Activated naive CD8-positive, alpha-beta T cell treated with anti-CD3 and anti-CD28 coated beads for 36 hours (primary cell): Measurements from ENCODE around the gene TTC7B. TPM values are rescaled to one million over a fixed set of nuclear protein-coding genes. Genes with fewer than 3 reads are reported as not detected.

Experiments used
- DNase-seq: peaks from one replicate; pipeline ENCODE4 v3.0.0; 2021
- H3K27ac Mint-ChIP-seq: one replicate; pipeline ENCODE4 v1.8.0; 2022; ENCODE audit warnings: mild to moderate bottlenecking, moderate library complexity, mixed read lengths
- H3K27me3 Mint-ChIP-seq: one replicate; pipeline ENCODE4 v1.8.0; 2022; ENCODE audit warnings: mild to moderate bottlenecking, mixed read lengths
- H3K36me3 Mint-ChIP-seq: one replicate; pipeline ENCODE4 v1.8.0; 2021; ENCODE audit warnings: mild to moderate bottlenecking, mixed read lengths
- H3K4me1 Mint-ChIP-seq: one replicate; pipeline ENCODE4 v1.8.0; 2021; ENCODE audit warnings: mixed read lengths
- H3K4me3 Mint-ChIP-seq: one replicate; pipeline ENCODE4 v1.8.0; 2022; ENCODE audit warnings: mild to moderate bottlenecking, moderate library complexity, mixed read lengths
- H3K9me3 Mint-ChIP-seq: one replicate; pipeline ENCODE4 v1.8.0; 2022; ENCODE audit warnings: mixed read lengths
- total RNA-seq, 2 experiments: library from RNA; stranded (reverse); gene quantifications; one replicate each; pipeline ENCODE4 v1.2.3, GENCODE V29; 2021

The TTC7B gene
- total RNA-seq, 2 experiments from 2014 or later, result 7.1 to 7.6 TPM

- no peaks in the 10 kb centered on the region for H3K36me3 Mint-ChIP-seq
- H3K27ac Mint-ChIP-seq, result no peak overlapping the region
- no peak for DNase-seq
- H3K27me3 Mint-ChIP-seq, result no peaks in the 10 kb centered on the region
- no peaks in the 10 kb centered on the region for H3K4me1 Mint-ChIP-seq
- H3K9me3 Mint-ChIP-seq, result no peaks in the 10 kb centered on the region
- H3K4me3 Mint-ChIP-seq, result no peak overlapping the region
Observed at GRCh38 chr14:90555126-90556011, 260.9 kb downstream of the TTC7B start.

GRCh38 chr14:90554341-90554740 is 261.9 kb downstream of the TTC7B start:
- Mint-ChIP-seq H3K36me3 (no peaks in the 10 kb centered on the region), H3K4me1 (no peaks in the 10 kb centered on the region), H3K27ac (no peak overlapping the region), H3K9me3 (no peaks in the 10 kb centered on the region), H3K27me3 (no peaks in the 10 kb centered on the region), H3K4me3 (no peak overlapping the region)
- DNase-seq, result no peak

GRCh38 chr14:90553921-90554336 is 262.3 kb downstream of the TTC7B start:
- no peaks in the 10 kb centered on the region for H3K4me1 Mint-ChIP-seq

GRCh38 chr14:90553298-90553920 is 262.8 kb downstream of the TTC7B start:
- H3K9me3 Mint-ChIP-seq, result no peaks in the 10 kb centered on the region
- no peak overlapping the region for H3K27ac Mint-ChIP-seq
- H3K4me1 Mint-ChIP-seq, result no peaks in the 10 kb centered on the region
- no peaks in the 10 kb centered on the region for H3K27me3 Mint-ChIP-seq
- no peaks in the 10 kb centered on the region for H3K36me3 Mint-ChIP-seq
- DNase-seq, result no peak
- no peak overlapping the region for H3K4me3 Mint-ChIP-seq

More at GRCh38 chr14:90553921-90554336, 262.3 kb downstream of the TTC7B start:
- Mint-ChIP-seq H3K4me3 (no peak overlapping the region), H3K27ac (no peak overlapping the region), H3K9me3 (no peaks in the 10 kb centered on the region), H3K36me3 (no peaks in the 10 kb centered on the region), H3K27me3 (no peaks in the 10 kb centered on the region)
- DNase-seq, result no peak

- Mint-ChIP-seq H3K27ac (no peak overlapping the region), H3K9me3 (no peaks in the 10 kb centered on the region), H3K36me3 (no peaks in the 10 kb centered on the region), H3K27me3 (no peaks in the 10 kb centered on the region), H3K4me1 (no peaks in the 10 kb centered on the region), H3K4me3 (no peak overlapping the region)
- no peak for DNase-seq
Observed at GRCh38 chr14:90552465-90553297, 263.5 kb downstream of the TTC7B start.

GRCh38 chr14:90551733-90552464 is 264.3 kb downstream of the TTC7B start:
- no peak for DNase-seq
- Mint-ChIP-seq H3K4me3 (no peak overlapping the region), H3K27me3 (no peaks in the 10 kb centered on the region), H3K4me1 (no peaks in the 10 kb centered on the region), H3K36me3 (no peaks in the 10 kb centered on the region), H3K27ac (no peak overlapping the region), H3K9me3 (no peaks in the 10 kb centered on the region)

GRCh38 chr14:90551070-90551704 is 265.0 kb downstream of the TTC7B start:
- H3K9me3 Mint-ChIP-seq, result no peaks in the 10 kb centered on the region

GRCh38 chr14:90549794-90550641 is 266.2 kb downstream of the TTC7B start:
- DNase-seq, result no peak
- H3K9me3 Mint-ChIP-seq, result no peaks in the 10 kb centered on the region
- H3K4me1 Mint-ChIP-seq, result no peaks in the 10 kb centered on the region
- no peaks in the 10 kb centered on the region for H3K27me3 Mint-ChIP-seq
- no peak overlapping the region for H3K27ac Mint-ChIP-seq
- H3K4me3 Mint-ChIP-seq, result no peak overlapping the region
- H3K36me3 Mint-ChIP-seq, result no peaks in the 10 kb centered on the region

More at GRCh38 chr14:90551070-90551704, 265.0 kb downstream of the TTC7B start:
- Mint-ChIP-seq H3K4me1 (no peaks in the 10 kb centered on the region), H3K27ac (no peak overlapping the region), H3K4me3 (no peak overlapping the region), H3K27me3 (no peaks in the 10 kb centered on the region), H3K36me3 (no peaks in the 10 kb centered on the region)
- no peak for DNase-seq

GRCh38 chr14:90548455-90548854 is 267.8 kb downstream of the TTC7B start:
- no peaks in the 10 kb centered on the region for H3K4me1 Mint-ChIP-seq
- no peak for DNase-seq
- no peaks in the 10 kb centered on the region for H3K9me3 Mint-ChIP-seq
- H3K4me3 Mint-ChIP-seq, result no peak overlapping the region
- no peak overlapping the region for H3K27ac Mint-ChIP-seq
- no peaks in the 10 kb centered on the region for H3K27me3 Mint-ChIP-seq
- H3K36me3 Mint-ChIP-seq, result no peaks in the 10 kb centered on the region

- H3K27me3 Mint-ChIP-seq, result no peaks in the 10 kb centered on the region
- H3K27ac Mint-ChIP-seq, result no peak overlapping the region
- no peaks in the 10 kb centered on the region for H3K36me3 Mint-ChIP-seq
- H3K4me1 Mint-ChIP-seq, result no peaks in the 10 kb centered on the region
- H3K4me3 Mint-ChIP-seq, result no peak overlapping the region
- H3K9me3 Mint-ChIP-seq, result no peaks in the 10 kb centered on the region
- DNase-seq, result no peak
Observed at GRCh38 chr14:90547968-90548367, 268.3 kb downstream of the TTC7B start.

- DNase-seq, result no peak
Observed at GRCh38 chr14:90547250-90547649, 269.0 kb downstream of the TTC7B start.

GRCh38 chr14:90546767-90547166 is 269.5 kb downstream of the TTC7B start:
- Mint-ChIP-seq H3K4me1 (no peaks in the 10 kb centered on the region), H3K27ac (no peak overlapping the region), H3K36me3 (no peaks in the 10 kb centered on the region), H3K4me3 (no peak overlapping the region), H3K9me3 (no peaks in the 10 kb centered on the region), H3K27me3 (no peaks in the 10 kb centered on the region)
- no peak for DNase-seq

More at GRCh38 chr14:90547250-90547649, 269.0 kb downstream of the TTC7B start:
- Mint-ChIP-seq H3K4me1 (no peaks in the 10 kb centered on the region), H3K4me3 (no peak overlapping the region), H3K27me3 (no peaks in the 10 kb centered on the region), H3K9me3 (no peaks in the 10 kb centered on the region), H3K36me3 (no peaks in the 10 kb centered on the region), H3K27ac (no peak overlapping the region)

GRCh38 chr14:90545966-90546751 is 270.1 kb downstream of the TTC7B start:
- DNase-seq, result no peak
- H3K36me3 Mint-ChIP-seq, result no peaks in the 10 kb centered on the region
- no peaks in the 10 kb centered on the region for H3K9me3 Mint-ChIP-seq
- no peaks in the 10 kb centered on the region for H3K27me3 Mint-ChIP-seq
- no peaks in the 10 kb centered on the region for H3K4me1 Mint-ChIP-seq
- H3K4me3 Mint-ChIP-seq, result no peak overlapping the region
- H3K27ac Mint-ChIP-seq, result no peak overlapping the region
